Tibial artery (tissue), 4 donors: ENCODE results near the gene CTU2.

ENCODE experiments used
- DNase-seq, 2 donors: peaks; one replicate each; pipeline ENCODE4 v3.0.0-alpha.2; 2019
- H3K27ac ChIP-seq, 2 donors: fragments of 200-600 bp; sonication (generic) in 1 of 2; 1 replicate in 1 of 2; 2 replicates in 1 of 2; pipeline ENCODE4 v1.5.1; 2018 to 2019; ENCODE audit warnings: mild to moderate bottlenecking in 1 of 2
- H3K27me3 ChIP-seq, 2 donors: fragments of 200-600 bp; sonication (generic) in 1 of 2; one replicate each; pipeline versions ENCODE4 v1.5.1 to v1.6.0; 2016 to 2019
- H3K36me3 ChIP-seq, 3 donors: fragments of 200-600 bp; sonication (generic) in 2 of 3; one replicate each; pipeline ENCODE4 v1.5.1; 2016 to 2019; ENCODE audit warnings: mild to moderate bottlenecking in 2 of 3
- H3K4me1 ChIP-seq, 4 donors: fragments of 200-600 bp; sonication (generic) in 2 of 4; 1 replicate in 3 of 4; 2 replicates in 1 of 4; pipeline ENCODE4 v1.5.1; 2016 to 2019
- H3K4me3 ChIP-seq, 2 donors: fragments of 200-600 bp; sonication (generic) in 1 of 2; 1 replicate in 1 of 2; 2 replicates in 1 of 2; pipeline ENCODE4 v1.5.1; 2018 to 2019; ENCODE audit warnings: mild to moderate bottlenecking in 2 of 2
- H3K9me3 ChIP-seq, 3 donors: fragments of 200-600 bp; sonication (generic) in 1 of 3; one replicate each; pipeline ENCODE4 v1.5.1; 2016 to 2019
- intact Hi-C: fragments of 100-400 bp; cut with DNase I; formaldehyde crosslinking; loops from one replicate; pipeline ENCODE4 v1.15.0; 2023; ENCODE audit warnings: low total_unique reads
- TF ChIP-seq, protein P1 (sequence below), 2 experiments: fragments of 200-600 bp in 1 of 2; fragments of 450-650 bp in 1 of 2; IDR thresholded peaks; one replicate each; pipeline ENCODE4 v1.5.1; 2017 to 2019; ENCODE audit warnings: antibody characterized with exemption in 2 of 2, mild to moderate bottlenecking in 1 of 2, moderate library complexity in 1 of 2

Gene CTU2

GRCh38 chr16:88761830-88762229 lies 55.5 kb downstream of the CTU2 start:
- H3K36me3 ChIP-seq: peaks cover 0 to 9% (median 5%) of the 10 kb centered on the region in 3 donors
- no peaks in the 10 kb centered on the region for H3K27me3 ChIP-seq
- TF ChIP-seq, protein P1, sequence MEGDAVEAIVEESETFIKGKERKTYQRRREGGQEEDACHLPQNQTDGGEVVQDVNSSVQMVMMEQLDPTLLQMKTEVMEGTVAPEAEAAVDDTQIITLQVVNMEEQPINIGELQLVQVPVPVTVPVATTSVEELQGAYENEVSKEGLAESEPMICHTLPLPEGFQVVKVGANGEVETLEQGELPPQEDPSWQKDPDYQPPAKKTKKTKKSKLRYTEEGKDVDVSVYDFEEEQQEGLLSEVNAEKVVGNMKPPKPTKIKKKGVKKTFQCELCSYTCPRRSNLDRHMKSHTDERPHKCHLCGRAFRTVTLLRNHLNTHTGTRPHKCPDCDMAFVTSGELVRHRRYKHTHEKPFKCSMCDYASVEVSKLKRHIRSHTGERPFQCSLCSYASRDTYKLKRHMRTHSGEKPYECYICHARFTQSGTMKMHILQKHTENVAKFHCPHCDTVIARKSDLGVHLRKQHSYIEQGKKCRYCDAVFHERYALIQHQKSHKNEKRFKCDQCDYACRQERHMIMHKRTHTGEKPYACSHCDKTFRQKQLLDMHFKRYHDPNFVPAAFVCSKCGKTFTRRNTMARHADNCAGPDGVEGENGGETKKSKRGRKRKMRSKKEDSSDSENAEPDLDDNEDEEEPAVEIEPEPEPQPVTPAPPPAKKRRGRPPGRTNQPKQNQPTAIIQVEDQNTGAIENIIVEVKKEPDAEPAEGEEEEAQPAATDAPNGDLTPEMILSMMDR (IDR thresholded peaks at IDR 0.05): no peak
- no peak overlapping the region for H3K4me3 ChIP-seq
- peaks cover 0 to 72% (median 0%) of the 10 kb centered on the region in 4 donors for H3K4me1 ChIP-seq
- no peak overlapping the region for H3K27ac ChIP-seq
- peaks cover 0 to 4% (median 0%) of the 10 kb centered on the region in 3 donors for H3K9me3 ChIP-seq
- intact Hi-C loops: no loop called here
- DNase-seq: no peak

GRCh38 chr16:88762258-88762870 lies 56.1 kb downstream of the CTU2 start:
- Histone ChIP-seq H3K36me3 (peaks cover 0 to 9% (median 5%) of the 10 kb centered on the region in 3 donors), H3K9me3 (peaks cover 0 to 4% (median 0%) of the 10 kb centered on the region in 3 donors), H3K4me1 (peaks cover 0 to 76% (median under 1%) of the 10 kb centered on the region in 4 donors), H3K4me3 (no peak overlapping the region), H3K27ac (no peak overlapping the region), H3K27me3 (no peaks in the 10 kb centered on the region)
- intact Hi-C loops: no loop called here
- DNase-seq: no peak
- TF ChIP-seq, protein P1 (IDR thresholded peaks at IDR 0.05): no peak

DNA sequence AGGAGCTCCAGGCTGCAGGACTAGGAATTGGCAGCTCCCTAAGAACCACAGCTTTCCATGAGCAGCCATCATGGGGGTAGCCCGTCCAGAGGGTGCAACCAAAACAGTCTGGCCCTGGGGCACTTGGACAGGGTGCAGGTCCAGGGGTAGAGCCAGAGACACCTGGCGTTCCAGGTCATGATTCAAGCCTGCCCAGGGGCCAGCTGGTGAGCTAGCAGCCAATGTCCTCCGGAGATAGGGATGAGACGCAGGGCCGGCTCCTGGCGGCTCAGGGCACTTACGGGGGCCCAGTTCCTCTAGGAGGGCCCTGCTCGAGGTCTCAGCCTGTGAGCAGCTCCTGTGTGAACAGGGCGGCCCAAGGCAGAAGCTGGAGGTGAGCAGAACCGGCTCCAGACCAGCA lies 56.6 kb downstream of the CTU2 start:
- intact Hi-C loops: no loop called here
- peaks cover 0 to 9% (median 5%) of the 10 kb centered on the region in 3 donors for H3K36me3 ChIP-seq
- H3K27ac ChIP-seq: no peak overlapping the region
- H3K4me1 ChIP-seq: peaks cover 0 to 81% (median 4%) of the 10 kb centered on the region in 4 donors
- no peak for DNase-seq
- H3K4me3 ChIP-seq: no peak overlapping the region
- peaks cover 0 to 4% (median 0%) of the 10 kb centered on the region in 3 donors for H3K9me3 ChIP-seq
- H3K27me3 ChIP-seq: no peaks in the 10 kb centered on the region
- TF ChIP-seq, protein P1 (IDR thresholded peaks at IDR 0.05): no peak

GRCh38 chr16:88763502-88764053 lies 57.3 kb downstream of the CTU2 start:
- H3K4me3 ChIP-seq: no peak overlapping the region
- TF ChIP-seq, protein P1 (IDR thresholded peaks at IDR 0.05): no peak
- no peaks in the 10 kb centered on the region for H3K27me3 ChIP-seq
- intact Hi-C loops: no loop called here
- peaks cover 0 to 9% (median 5%) of the 10 kb centered on the region in 3 donors for H3K36me3 ChIP-seq
- H3K9me3 ChIP-seq: peaks cover 0 to 4% (median 0%) of the 10 kb centered on the region in 3 donors
- H3K4me1 ChIP-seq: peaks cover 0 to 88% (median 11%) of the 10 kb centered on the region in 4 donors
- DNase-seq: no peak
- no peak overlapping the region for H3K27ac ChIP-seq

DNA sequence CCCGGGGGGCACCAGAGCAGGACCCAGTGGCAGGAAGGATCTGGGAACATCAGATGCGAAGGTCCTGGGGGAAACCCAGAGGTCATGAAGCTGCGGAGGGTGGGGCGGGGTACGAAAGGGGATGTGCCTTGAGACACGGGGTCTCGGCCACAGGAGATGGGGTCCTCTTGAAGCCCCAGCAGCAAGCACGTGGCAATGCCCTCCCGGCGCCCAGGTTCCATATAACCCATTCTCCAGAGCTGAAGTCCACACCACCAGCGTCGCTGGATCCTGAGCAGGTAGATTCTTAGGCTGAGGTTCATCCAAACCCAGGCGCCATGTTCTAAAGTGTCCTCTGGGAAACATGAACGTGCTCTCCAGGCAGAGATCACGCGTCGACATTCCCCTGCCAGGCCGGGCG lies 57.8 kb downstream of the CTU2 start:
- H3K36me3 ChIP-seq: peaks cover 0 to 9% (median 5%) of the 10 kb centered on the region in 3 donors
- peaks cover 0 to 91% (median 15%) of the 10 kb centered on the region in 4 donors for H3K4me1 ChIP-seq
- TF ChIP-seq, protein P1 (IDR thresholded peaks at IDR 0.05): no peak
- H3K27me3 ChIP-seq: no peaks in the 10 kb centered on the region
- intact Hi-C loops: no loop called here
- no peak overlapping the region for H3K4me3 ChIP-seq
- no peak for DNase-seq
- H3K9me3 ChIP-seq: peaks cover 0 to under 1% (median 0%) of the 10 kb centered on the region in 3 donors
- no peak overlapping the region for H3K27ac ChIP-seq
